Endometrial microvascular endothelial cells (primary cell): ENCODE data around the gene BCL2L15. TPM values are rescaled to one million over a fixed set of nuclear protein-coding genes. Genes with fewer than 3 reads are reported as not detected.
"Not testable (repeated sequence)": the region's sequence is repeated elsewhere in the genome, so short reads cannot be mapped to it uniquely, and the experiment has no call there.

Experiments used
- in situ Hi-C: cut with HindIII; loops from 2 replicates; pipeline ENCODE4 v1.10.0; 2017; ENCODE audit warnings: low sequenced_read_pairs, low pct_unique_long_range_greater_than_20kb; ENCODE audit errors: inconsistent ontology term
- total RNA-seq: library from RNA; depleted of rRNA; stranded (reverse); fragments of >200 nt; gene quantifications from one replicate; pipeline ENCODE4 v1.2.3, GENCODE V29; 2015; ENCODE audit errors: inconsistent ontology term

BCL2L15 gene
- total RNA-seq, 1 donor from 2014 or later: under 0.01 TPM

DNA sequence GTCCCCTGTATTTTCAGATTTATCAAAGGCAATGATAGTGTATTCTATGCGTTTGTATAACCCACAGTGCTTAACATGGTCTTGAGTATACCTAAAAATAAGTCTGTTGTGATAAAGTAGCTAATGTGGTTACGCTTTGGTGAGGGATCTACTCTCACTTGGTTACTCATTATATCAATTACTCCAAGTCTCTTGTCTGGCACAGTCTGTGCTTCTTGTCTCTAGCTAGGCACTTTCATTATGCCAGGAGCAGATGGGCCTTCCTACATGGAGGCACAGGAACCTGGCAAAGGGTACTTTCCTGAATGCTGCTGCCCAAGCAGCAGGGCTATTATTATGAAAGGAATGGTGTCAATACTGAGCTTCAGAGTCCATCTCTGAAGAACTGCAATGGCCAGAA lies 11.7 kb downstream of the BCL2L15 start:
- in situ Hi-C loops: no loop called here

DNA sequence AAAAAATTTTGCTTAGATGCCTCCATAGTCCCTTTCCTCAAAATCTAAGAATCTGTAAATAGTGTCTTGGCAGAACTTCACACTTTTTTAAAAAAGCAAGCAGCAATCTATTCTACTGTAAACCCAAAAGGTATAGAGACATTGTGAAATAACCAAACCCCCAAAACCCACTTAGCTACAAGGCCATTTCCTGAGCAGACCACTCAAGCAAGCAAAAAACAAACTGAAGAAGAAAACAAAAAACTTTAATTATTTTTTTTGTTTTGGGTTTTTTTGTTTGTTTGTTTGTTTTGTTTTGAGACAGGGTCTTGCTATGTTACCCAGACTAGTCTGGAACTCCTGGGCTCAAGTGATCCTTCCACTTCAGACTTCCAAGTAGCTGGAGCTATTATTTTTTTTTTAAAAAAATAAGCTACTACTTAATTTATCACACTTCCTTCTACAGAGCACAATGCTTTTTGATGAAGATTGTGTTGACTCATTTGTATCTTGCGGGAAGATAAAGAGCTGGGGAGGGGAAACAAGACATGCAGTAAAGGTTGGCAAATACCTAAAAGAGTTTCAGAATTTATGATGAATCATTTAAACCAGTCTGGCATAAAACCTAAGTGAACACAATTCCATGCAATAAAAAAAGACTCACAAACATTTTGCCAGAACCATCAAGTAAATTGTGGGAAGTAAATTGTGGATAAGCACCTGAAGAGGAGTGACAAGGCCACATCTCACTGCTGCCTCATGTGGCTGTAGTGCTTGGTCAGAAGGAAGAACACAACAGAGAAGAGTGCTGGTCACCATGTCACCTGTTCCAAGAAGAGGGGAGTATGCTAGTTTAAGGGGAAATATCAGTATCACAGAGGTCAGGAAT lies 13.1 kb downstream of the BCL2L15 start:
- in situ Hi-C loops: no loop called here

DNA sequence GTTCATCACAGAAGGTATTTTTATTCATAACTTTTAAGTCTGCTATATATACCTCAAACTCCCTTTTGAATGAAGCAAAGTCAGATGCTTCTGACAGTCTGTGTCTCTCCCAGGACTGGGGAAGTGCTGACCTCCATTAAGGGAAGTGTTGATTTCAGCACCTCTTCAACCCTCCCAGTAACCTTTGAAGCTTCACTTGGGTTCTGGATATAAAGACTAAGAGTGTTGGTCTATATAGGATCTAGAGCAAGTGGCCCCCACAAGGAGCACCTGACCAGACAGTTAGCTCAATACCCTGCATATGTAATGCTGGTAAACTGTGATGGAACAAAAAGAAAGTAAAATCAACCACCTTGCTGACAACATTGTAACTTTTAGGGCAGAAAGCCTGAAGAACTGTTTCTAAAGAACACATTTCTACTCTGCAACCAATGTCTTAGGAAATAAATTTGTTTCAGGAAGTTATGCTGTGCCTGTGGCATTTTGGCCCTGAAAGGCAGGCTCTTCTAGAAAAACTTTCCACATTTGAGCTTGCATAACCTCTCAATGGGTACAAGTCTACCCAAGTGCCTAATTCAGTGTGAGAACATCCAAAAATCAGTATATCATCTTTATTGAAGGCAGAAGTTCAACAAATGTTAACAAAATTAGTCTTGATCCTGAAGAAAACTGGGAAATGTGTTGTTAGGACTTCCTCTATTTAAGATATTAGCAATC lies 15.0 kb downstream of the BCL2L15 start:
- in situ Hi-C loops: no loop called here

DNA sequence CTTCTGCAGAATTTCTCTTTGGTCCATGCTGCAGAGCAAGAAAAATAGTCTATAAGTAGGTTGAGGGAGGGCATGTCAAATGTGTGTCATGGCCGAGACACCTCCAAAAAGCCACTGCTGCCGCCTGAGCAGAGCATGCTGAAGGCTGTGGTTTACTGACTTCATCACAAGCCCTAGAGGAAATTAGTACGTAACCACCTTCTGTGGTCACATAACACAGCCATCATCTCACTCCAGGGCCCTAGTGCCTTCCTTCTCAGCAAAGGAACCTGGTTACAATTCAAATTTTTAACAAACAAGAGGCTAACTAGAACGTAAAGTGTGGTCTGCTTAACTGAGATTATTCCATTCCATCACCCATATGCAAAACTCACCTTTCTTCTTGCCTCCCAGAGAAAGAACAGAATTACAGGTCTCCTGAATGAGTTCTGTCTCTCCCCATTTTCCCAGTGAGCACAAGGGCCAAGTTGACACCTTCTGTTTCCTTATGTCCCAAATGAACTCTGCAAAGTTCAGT lies 15.7 kb downstream of the BCL2L15 start, which contains the start of gene PTPN22:
TSS of gene PTPN22 (minus strand) at position 116 of the 517 bp plus-strand sequence.
- in situ Hi-C loops: no loop called here

DNA sequence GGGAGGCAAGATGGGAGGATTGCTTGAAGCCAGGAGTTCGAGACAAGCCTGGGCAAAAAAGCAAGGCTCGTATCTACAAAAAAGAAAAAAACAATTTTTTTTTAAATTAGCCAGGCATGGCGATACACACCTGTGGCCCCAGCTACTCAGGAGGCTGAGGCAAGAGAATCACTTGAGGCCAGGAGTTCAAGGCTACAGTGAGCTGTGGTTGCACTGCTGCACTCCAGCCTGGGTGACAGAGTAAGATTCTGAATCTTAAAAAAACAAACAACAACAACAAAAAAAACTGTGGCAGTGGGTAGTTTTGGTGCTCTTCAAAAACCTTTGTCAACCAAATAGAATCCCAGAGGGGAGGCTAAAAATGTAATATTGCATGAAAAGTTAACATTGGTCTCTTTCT lies 16.6 kb downstream of the BCL2L15 start:
- in situ Hi-C loops: no loop called here

DNA sequence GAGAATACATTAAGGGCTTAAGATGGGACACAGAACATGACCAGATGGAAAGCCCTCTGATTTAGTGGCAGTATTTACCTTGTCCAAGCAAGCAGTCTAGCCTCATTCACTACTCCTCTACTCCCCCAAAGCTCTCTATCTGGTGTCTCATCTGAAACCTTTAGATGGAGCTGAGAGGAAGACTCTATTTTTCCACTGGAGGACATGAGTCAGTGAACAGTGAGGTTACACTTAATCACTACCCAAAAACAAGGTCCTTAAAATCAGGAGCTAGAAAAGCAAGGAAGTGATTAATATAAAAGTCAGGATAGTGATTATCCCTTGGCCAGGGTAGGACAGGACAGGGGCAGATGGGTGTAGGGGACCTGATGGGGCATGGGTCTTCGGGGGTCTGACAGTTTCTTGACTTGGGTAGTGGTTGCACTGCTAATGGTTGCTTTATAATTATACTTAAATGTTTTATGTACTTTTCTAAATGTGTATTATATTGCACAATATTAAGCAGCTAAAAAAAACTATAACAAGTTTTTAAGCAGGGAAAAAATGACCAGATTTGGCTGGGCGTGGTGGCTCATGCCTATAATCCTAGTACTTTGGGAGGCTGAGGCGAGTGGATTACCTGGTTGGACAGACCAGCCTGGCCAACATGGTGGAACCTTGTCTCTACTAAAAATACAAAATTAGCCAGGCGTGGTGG lies 18.8 kb downstream of the BCL2L15 start:
- in situ Hi-C loops: no loop called here

DNA sequence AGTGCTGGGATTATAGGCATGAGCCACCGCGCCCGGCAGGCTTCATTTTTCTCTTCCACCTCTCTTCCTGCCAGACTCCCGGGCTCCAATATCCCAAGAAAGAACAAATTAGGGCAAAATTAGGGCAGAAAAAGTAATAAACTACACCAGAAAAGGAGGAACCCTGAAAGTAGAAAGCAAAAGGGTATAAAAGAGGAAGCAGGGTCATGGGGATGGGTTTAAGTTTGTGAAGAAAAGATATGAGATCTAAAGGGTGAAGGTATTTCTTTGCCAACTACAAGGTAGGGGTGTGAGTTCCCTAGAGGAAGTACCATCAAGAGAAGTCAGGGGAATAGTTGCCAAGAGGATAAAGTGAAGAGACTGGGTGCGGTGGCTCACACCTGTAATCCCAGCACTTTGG lies 25.7 kb downstream of the BCL2L15 start:
- in situ Hi-C loops: no loop called here

DNA sequence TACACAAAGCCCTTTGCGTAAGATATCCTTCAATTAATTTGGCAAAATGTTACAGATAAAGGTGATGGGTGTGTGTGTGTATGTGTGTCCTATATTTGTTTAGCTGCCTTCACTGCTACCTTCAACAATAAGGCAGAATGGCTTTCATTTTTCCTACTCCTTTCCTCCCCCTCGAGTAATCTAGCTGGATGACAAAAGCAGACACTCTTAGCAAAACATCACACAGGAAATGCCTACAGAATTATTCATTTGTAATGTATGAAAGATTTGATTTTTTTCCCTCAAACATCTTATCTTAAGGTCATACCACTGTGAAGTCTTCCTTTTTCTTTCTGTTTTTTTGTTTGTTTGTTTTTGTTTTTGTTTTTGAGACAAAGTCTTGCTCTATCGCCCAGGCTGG lies 26.5 kb downstream of the BCL2L15 start:
- in situ Hi-C loops: no loop called here

DNA sequence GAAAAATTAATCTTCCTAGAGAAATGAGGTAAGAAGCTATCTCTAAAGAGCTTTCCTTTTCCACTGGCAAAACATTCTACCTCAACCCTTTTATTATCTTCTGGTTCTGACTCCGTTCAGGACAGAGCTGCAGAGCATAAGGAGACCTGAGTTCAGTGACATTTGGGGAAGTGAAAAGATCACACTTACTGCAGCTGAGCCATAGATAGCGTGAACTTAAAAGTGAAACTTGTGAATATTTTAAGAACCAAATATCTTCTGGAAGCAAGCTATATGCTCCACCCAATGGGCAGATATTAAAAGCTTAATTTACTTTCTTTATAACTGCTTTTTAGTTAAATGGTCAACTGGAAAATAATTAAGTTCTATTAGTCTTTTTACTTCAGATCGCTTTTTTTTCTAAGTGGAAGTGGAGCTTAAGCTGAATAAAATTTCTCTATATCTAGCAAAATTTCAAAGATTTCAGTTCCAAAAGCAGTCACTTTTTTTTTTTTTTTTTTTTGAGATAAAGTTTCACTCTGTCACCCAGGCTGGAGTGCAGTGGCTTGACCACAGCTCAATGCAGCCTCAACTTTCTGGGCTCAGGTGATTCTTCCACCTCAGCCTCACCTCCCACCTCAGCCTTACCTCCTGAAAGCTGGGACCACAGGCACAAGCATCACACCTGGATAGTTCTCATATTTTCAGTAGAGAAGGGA lies 27.8 kb downstream of the BCL2L15 start:
- in situ Hi-C loops: no loop called here

DNA sequence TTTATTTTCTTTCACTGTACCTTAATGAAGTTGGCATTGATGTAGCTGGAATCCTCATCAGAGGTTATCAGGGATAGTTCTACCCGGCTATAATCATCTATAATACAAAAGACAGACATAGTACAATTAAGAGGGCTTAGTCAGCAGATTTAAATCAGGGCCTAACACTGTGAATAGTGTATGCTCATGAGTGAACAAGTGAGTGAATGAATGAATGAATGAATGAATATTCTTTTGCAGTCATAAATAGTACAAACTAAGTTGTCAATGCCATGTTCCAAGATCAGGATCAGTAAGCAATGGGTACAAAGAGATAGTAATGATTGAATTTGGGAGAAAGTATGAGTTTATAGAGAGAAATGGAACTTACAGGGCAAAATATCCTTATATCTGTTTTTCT lies 28.4 kb downstream of the BCL2L15 start:
- in situ Hi-C loops: no loop called here

DNA sequence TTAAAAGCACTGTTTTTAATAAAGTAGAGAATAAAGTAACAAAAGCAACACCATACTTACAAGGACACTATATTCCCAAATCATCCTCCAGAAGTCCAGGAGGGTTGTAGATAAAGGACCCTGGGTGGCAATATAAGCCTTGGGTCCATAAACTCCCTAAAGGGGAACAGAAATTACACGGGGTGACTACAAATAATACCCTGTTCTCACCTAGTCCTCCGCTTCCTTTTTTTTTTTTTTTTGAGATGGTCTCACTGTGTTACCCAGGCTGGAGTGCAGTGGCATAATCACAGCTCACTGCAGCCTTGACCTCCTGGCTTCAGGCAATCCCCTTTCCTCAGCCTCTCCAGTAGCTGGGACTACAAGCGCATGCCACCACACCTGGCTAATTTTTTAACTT lies 29.0 kb downstream of the BCL2L15 start:
- in situ Hi-C loops: no loop called here

DNA sequence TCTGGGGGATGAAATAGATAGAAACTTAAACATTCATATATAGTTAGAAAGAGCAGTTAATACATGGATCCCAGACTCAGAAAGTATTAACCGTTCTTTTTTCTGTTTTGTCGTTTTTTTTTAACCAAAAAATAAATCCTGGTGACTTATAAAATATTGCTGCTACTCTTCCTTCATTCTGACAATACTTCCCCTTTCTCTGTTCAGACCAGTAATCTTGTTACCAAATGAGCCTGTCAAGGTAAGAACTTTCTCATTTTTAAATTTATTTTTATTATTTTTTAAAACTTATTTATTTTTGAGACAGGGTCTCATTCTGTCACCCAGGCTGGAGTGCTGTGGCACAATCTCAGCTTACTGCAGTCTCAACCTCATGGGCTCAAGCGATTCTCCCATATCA lies 29.6 kb downstream of the BCL2L15 start:
- in situ Hi-C loops: no loop called here

DNA sequence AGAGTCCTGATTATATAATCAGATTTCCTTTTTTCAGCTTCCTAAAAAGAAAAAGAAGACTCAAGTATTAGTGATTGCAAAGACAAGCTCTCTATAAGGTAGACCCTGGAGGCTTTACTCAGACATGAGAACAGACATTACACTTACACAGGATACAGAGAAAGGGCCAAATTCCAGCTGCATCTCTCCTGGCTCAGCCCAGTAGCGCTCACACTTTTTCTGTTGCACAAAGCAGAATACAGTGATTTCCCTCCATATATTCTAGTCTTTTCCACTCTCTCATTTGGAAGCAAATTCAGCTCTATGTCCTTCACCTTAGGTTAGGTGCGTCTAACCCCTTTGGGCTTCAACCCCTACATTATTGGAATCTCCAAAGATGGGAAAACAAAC lies 31.0 kb downstream of the BCL2L15 start:
- in situ Hi-C loops: no loop called here

DNA sequence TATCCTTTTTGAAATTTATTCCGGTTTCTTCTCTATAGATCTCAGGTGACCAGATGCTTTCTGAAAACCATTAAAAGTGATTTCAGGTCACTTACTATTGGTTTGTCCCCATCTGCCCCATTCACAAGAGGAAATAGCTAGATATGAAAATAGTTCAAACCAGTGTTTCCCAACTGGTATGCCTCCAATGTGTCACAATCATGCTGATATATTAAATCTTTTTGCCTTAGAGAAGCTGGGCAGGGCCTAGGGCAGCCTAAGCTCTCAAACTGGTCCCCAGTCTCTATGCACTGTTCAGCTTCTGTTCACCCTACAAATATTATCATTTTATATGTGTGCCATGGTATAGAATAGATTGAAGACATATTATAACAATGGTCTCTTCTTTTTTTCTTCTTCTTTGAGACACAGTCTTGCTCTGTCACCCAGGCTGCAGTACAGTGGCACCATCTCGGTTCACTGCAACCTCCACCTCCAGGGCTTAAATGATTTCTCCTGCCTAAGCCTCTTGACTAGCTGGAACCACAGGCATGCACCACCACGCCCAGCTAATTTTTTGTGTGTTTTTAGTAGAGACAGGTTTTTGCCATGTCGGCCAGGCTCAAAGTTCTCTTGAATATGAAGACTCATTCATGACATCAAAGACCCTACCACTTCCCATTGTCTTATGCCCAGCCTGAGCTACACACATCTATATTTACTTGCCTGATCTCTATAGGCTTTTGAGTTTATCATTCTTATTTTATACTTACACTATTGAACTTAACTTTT lies 31.6 kb downstream of the BCL2L15 start:
- in situ Hi-C loops: no loop called here

DNA sequence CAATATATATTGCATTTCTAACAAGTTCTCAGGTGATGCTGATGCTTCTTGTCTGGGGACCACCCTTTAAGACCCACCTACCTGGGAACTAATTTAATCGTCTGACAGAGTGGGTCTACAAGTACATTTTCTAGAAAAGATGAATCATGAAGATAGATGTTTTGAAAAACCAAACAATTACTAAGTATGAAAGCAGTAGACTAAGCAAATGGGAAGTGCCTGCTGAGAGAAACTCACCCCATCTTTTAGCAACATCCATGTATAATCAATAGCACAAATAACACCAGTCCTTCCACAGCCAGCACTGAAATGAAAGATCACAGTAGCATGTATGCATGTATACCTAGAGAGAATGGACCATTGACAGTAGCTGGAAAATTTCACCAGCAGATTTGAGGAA lies 33.1 kb downstream of the BCL2L15 start:
- in situ Hi-C loops: no loop called here

DNA sequence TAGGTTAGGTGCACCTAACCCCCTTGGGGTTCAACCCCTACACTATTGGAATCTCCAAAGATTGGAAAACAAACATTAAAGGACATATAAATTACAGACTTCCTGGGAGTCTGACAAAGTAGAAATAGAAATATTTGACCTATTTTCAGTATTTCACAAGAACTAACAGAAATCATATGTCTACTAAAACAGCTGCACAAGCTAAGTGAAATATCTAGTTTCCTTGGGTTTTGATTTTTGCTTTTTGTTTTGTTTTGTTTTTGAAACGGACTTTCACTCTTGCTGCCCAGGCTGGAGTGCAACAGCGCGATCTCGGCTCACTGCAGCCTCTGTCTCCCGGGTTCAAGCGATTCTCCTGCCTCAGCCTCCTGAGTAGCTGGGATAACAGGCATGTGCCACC lies 34.7 kb downstream of the BCL2L15 start:
- in situ Hi-C loops: not testable (repeated sequence)

DNA sequence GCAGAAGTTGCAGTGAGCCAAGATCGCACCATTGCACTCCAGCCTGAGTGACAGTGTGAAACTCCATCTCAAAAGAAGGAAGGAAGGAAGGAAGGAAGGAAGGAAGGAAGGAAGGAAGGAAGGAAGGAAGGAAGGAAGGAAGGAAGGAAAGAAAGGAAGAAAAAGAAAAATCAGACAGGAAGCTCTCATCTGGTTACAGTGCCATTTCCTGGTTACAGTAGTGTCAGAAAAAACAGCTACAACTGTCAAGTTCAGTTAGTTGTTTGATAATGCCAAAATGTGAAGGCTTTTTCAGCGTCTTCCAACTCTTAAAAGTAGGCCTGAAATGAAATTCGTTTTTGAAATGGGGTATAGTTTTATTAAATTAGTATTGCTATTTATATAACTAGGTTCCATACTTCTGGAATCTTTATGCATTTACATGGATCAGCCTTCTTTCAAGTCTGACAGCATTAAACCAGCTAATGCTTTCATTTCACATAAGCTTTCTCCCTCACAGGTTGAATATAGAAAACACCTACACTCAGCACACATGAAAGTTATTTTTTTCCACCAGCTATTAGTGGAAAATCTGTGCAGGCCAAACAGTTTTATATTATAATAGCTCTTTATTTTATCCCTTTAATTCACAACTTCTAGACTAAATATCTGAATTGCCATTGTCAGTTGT lies 37.1 kb downstream of the BCL2L15 start:
- in situ Hi-C loops: no loop called here

DNA sequence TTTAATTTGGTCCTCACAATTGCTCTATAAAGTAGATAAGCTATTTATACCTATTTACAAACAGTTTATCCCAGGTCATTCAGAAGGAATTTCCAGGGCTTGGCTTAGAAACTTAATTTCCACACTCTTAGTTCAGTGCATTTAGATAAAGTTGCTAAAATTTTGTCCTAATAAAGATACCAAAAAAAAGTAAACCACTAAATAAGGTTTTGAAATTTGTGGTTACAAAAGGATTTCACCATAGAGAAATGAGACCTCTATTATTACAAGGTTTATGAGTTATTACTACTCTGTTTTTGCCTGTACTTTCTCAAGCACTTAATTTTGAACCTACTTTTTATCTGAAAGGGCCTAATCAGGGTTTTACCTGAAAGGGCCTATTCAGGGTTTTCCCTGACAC lies 38.3 kb downstream of the BCL2L15 start:
- in situ Hi-C loops: no loop called here
